Fibroblast of mammary gland (primary cell): ENCODE measurements around the gene ENPP5.

Source experiments
- DNase-seq: peaks from one replicate; pipeline ENCODE4 v3.0.0-alpha.2; 2010; ENCODE audit warnings: low read depth
- H3K4me3 ChIP-seq: 2 replicates; pipeline ENCODE4 v1.5.1; 2011; ENCODE audit warnings: low read depth, mild to moderate bottlenecking, low read length, moderate library complexity; ENCODE audit not compliant: control insufficient read depth
- TF ChIP-seq, protein P1 (sequence below): conservative IDR thresholded peaks from 2 replicates; pipeline ENCODE4 v1.5.1; 2011; ENCODE audit warnings: low read depth, low read length, inconsistent platforms; ENCODE audit not compliant: control insufficient read depth, insufficient read depth

The ENPP5 gene

DNA sequence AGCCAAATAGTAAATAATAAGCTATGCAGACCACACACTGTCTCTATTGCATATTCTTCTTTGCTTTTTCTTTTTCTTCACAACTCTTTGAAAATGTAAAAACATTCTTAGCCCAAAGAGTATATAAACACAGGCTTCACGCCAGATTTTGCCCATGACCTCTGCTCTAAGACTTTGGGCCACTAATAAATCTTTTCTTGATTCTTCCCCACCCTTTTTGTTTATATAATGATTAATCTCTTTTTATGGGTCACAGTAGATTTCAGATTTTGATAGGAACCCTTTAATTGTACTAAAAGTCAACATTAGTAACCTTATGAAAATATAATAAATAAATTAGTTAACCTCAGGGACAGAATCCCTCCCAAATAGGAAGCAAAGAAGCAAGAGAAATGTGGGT lies 15.8 kb upstream of the ENPP5 start:
- no peak overlapping the region for H3K4me3 ChIP-seq
- DNase-seq: no peak
- TF ChIP-seq, protein P1, sequence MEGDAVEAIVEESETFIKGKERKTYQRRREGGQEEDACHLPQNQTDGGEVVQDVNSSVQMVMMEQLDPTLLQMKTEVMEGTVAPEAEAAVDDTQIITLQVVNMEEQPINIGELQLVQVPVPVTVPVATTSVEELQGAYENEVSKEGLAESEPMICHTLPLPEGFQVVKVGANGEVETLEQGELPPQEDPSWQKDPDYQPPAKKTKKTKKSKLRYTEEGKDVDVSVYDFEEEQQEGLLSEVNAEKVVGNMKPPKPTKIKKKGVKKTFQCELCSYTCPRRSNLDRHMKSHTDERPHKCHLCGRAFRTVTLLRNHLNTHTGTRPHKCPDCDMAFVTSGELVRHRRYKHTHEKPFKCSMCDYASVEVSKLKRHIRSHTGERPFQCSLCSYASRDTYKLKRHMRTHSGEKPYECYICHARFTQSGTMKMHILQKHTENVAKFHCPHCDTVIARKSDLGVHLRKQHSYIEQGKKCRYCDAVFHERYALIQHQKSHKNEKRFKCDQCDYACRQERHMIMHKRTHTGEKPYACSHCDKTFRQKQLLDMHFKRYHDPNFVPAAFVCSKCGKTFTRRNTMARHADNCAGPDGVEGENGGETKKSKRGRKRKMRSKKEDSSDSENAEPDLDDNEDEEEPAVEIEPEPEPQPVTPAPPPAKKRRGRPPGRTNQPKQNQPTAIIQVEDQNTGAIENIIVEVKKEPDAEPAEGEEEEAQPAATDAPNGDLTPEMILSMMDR: no peak

DNA sequence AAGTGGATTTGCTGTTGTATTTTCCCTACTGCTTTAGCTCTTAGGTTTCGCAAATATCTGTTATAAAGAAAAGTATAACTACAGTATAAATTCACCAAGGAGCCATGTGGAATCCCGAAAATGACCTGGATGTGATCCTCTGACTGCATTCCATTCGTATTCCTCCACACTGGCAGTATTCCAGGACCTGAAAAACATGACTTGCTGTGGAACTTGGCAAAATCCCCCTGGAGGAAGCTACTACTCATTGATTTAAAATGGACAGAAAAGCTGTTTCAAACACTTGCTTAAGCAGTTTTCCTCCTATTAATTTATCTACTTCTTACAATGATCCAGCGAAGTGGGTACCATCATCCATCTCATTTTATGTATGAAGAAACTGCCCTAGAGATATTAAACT lies 13.3 kb upstream of the ENPP5 start:
- DNase-seq: peak; percentile 94
- no peak overlapping the region for H3K4me3 ChIP-seq
- TF ChIP-seq, protein P1: peak; percentile 35

DNA sequence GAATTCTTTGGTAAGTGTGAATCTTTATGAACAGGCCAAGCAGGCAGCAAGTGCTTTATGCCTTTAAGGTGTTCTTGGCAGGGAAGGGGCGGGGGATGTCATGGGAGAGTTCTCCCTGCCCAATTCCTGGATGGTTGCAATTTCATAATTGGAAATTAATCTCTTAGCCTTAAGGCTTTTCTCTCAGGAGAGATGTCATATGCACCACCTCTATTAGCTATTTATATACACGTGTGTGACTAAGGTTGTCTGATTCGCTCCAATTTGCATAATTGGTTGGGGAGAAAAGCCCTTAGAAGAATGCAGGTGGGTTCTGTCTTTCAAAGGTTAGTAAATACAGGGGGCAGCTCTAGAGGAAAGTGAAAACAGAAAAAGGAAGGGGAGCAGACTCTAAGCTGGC lies 5.2 kb upstream of the ENPP5 start:
- DNase-seq: no peak
- TF ChIP-seq, protein P1: no peak
- H3K4me3 ChIP-seq: no peak overlapping the region

DNA sequence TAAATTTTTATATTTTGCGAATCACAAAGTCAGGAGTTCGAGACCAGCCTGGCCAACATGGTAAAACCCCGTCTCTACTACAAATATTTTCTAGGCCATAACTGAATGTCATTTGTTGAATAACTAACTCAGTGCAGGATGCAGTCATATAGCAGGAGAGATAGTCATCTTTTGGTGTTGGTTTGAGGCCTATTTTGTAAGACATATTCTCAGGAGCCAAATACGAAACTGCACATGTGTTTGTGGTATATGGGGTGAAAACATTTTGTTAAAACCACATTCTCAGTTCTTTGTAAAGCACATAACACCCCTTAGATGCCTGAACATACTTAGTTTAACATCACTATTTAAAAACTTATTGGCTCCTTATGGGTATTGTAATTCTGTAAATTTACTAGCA lies 4.7 kb upstream of the ENPP5 start:
- H3K4me3 ChIP-seq: no peak overlapping the region
- TF ChIP-seq, protein P1: no peak
- DNase-seq: peak; percentile 19

DNA sequence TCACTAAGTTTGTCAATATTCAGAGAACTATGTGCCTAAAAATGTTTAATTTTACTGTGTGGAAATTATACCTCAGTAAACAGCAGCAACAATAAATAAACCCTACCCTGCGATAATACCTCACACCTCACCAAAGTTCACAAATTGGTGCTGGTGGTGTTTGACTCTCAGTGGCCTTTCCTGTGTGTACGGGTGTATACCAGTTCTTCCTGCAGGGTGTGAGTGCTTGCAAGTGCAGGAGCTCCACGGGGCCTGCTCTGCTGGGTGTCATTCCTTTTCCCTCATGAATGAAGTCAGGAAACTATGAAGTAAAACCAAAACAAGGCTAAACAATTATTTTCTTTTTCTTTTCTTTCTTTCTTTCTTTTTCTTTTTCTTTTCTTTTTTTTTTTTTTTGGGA lies 4.1 kb upstream of the ENPP5 start:
- TF ChIP-seq, protein P1: no peak
- no peak for DNase-seq

DNA sequence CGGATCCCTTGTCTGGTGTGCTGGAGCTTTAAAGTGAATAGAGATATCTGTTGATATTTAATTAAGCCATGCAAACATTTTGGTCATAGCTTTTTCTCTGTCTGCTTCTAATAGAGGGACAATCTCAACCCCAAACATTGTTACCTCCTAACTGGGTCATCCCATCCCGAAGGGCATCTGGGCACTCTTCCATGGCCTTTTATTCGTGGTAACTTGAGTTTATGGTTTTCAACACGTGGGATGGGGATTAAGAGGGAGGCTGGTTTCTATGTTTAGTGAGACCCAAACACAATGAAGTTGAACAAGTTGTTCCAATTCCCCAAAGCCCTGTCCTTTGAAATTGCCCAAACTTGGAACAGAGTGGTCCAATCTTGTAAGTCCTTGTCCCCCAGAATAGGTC lies 1.4 kb upstream of the ENPP5 start:
- TF ChIP-seq, protein P1: no peak

More for the DNA sequence above, 4.1 kb upstream of the ENPP5 start:
- no peak overlapping the region for H3K4me3 ChIP-seq

DNA sequence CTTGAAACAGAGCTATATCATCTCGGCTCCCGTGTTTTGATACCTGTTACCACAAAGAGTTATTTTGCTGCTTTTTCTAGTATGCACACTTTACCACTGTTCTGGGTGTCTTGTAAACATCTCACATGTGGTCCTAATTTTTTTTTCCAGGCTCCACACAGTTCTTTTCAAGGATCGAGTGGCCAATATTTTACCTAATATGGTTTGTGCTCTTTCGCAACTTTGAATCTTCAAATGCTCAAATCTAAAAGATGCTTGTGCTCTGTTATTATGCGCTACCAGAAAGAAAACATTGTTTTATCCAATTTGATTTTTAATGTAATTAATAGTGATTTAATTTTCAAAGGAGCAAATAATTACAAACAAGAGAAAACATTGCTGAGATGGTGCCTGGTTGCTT lies 10.7 kb downstream of the ENPP5 start:
- DNase-seq: peak; percentile 36
- TF ChIP-seq, protein P1: no peak
- no peak overlapping the region for H3K4me3 ChIP-seq

More for the DNA sequence above, 1.4 kb upstream of the ENPP5 start:
- H3K4me3 ChIP-seq: no peak overlapping the region
- DNase-seq: no peak
